ENCODE data around the gene EML1. TPM values are rescaled to one million over a fixed set of nuclear protein-coding genes. Genes with fewer than 3 reads are reported as not detected.

The EML1 gene
- total RNA-seq, 3 donors from 2014 or later = 5.4 to 82.5 (median 8.1) TPM

DNA sequence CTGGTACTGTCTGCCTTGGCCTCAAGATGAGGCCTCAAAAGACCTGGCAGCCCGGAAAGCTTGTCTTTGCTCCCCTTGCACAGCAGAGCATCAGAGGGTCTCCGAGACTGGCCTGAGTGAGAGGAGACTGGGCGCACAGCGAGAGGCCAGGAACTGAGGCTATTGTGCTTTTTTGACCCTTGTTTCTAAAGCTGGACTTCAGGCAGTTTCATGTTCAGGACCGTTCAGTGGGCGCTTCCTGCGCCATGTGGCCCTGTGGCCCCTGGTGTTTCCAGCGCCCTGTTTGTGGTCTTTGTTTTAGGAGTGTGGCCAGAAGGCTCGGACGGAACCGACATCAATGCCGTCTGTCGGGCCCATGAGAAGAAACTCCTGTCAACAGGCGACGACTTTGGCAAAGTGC, 145.7 kb downstream of the EML1 start:
- H3K4me1 ChIP-seq (ENCODE audit: low read depth) = no peaks in the 10 kb centered on the region
- TF ChIP-seq, protein P1, sequence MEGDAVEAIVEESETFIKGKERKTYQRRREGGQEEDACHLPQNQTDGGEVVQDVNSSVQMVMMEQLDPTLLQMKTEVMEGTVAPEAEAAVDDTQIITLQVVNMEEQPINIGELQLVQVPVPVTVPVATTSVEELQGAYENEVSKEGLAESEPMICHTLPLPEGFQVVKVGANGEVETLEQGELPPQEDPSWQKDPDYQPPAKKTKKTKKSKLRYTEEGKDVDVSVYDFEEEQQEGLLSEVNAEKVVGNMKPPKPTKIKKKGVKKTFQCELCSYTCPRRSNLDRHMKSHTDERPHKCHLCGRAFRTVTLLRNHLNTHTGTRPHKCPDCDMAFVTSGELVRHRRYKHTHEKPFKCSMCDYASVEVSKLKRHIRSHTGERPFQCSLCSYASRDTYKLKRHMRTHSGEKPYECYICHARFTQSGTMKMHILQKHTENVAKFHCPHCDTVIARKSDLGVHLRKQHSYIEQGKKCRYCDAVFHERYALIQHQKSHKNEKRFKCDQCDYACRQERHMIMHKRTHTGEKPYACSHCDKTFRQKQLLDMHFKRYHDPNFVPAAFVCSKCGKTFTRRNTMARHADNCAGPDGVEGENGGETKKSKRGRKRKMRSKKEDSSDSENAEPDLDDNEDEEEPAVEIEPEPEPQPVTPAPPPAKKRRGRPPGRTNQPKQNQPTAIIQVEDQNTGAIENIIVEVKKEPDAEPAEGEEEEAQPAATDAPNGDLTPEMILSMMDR (IDR thresholded peaks at IDR 0.05) = no peak
- DNase-seq = no peak
- H3K9me3 ChIP-seq = no peaks in the 10 kb centered on the region
- ATAC-seq = no peak
- no peak overlapping the region for H3K4me3 ChIP-seq
- no peaks in the 10 kb centered on the region for H3K36me3 ChIP-seq (ENCODE audit: low read depth)
- intact Hi-C loops (cut with DNase I, micrococcal nuclease) = no loop called here

DNA sequence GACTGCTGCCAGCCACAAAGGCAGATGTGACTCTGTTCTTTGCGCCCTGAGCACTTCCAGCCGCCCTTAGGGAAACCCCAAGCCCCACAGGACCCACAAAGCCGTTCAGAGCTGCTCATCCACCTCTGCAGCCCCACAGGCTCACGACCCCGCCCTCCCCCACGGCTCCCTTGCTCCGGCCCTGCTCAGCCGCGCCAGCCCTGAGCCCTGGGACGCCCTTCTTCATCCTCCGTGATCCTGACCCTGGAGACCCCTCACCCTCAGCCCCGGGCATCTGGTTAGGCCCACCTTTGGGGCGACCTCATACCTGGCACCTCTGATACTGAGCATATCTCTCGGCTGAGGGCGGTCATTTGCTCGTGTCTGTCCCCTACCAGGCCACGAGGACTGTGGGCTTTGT, 146.2 kb downstream of the EML1 start:
- ATAC-seq (no peak), DNase-seq (no peak)
- no peaks in the 10 kb centered on the region for H3K9me3 ChIP-seq
- TF ChIP-seq, protein P1 (IDR thresholded peaks at IDR 0.05) = no peak
- H3K4me1 ChIP-seq (ENCODE audit: low read depth) = no peaks in the 10 kb centered on the region
- H3K36me3 ChIP-seq (ENCODE audit: low read depth) = no peaks in the 10 kb centered on the region
- intact Hi-C loops (cut with DNase I, micrococcal nuclease) = no loop called here
- H3K4me3 ChIP-seq = no peak overlapping the region

DNA sequence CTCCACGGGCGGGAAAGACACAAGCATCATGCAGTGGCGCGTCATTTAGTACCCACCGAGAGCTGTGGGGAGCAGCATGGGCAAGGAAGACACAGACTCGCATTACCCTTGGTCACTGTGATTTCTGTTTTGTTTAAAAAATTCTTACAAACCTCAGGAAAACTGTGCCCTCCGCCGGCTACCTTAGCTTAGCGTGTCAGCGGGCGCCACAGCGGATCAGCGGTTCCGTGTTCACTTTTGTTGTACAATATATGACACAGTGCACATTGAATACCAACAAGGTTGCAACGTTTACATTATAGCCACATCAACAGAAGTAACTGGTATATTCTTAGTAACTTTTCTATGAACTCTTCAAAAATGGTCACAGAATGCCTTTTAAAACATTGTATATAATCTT, 146.9 kb downstream of the EML1 start:
- DNase-seq (no peak), ATAC-seq (no peak)
- Histone ChIP-seq H3K9me3 (no peaks in the 10 kb centered on the region), H3K36me3 (ENCODE audit: low read depth) (no peaks in the 10 kb centered on the region), H3K4me3 (no peak overlapping the region), H3K4me1 (ENCODE audit: low read depth) (no peaks in the 10 kb centered on the region)
- TF ChIP-seq, protein P1 (IDR thresholded peaks at IDR 0.05) = no peak
- intact Hi-C loops (cut with DNase I, micrococcal nuclease) = no loop called here

DNA sequence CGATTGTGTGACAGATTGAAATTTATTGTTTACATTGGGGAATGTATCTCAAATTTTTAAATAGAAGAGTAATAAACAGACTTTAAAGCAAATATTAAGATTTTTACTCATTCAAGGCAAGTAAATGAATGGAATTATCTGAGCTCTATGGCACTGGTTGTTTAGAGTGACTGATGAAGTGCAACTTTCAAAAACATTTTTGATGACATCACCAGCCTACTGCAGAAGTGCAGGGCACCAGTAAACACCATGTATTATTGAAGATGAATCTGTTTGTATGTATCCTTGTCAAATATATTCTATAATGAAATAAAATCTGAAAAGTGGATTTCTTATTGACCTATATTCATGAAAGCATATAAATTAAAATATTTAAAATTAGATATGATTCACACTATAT, 148.0 kb downstream of the EML1 start:
- Histone ChIP-seq H3K4me1 (ENCODE audit: low read depth) (no peaks in the 10 kb centered on the region), H3K4me3 (no peak overlapping the region), H3K9me3 (no peaks in the 10 kb centered on the region), H3K36me3 (ENCODE audit: low read depth) (no peaks in the 10 kb centered on the region)
- intact Hi-C loops (cut with DNase I, micrococcal nuclease) = no loop called here
- ATAC-seq (no peak), DNase-seq (no peak)
- TF ChIP-seq, protein P1 (IDR thresholded peaks at IDR 0.05) = no peak

DNA sequence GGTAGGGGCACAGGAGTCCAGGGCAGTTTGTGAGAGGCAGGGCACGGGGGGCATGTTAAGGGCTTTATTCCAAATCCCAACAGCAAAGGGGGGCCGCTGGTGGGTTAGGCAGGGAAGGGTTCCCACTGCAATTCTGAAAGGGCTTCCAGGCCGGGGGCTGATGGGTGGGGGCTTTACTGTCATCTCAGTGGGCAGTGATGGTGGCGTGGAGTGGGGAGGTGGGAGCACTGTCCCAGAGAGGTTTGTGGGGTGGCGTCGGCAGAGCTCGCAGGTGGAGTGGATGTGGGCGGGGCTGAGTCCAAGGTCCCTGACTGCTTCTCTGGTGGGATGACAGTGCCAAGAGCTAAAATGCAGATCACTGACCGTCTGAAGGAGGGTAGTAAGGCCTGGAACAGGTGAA, 150.4 kb downstream of the EML1 start:
- TF ChIP-seq, protein P1 (IDR thresholded peaks at IDR 0.05) = no peak
- Histone ChIP-seq H3K36me3 (ENCODE audit: low read depth) (no peaks in the 10 kb centered on the region), H3K9me3 (no peaks in the 10 kb centered on the region), H3K4me3 (no peak overlapping the region), H3K4me1 (ENCODE audit: low read depth) (peaks cover 11% of the 10 kb centered on the region)
- no peak for DNase-seq
- intact Hi-C loops (cut with DNase I, micrococcal nuclease) = no loop called here
- no peak for ATAC-seq

DNA sequence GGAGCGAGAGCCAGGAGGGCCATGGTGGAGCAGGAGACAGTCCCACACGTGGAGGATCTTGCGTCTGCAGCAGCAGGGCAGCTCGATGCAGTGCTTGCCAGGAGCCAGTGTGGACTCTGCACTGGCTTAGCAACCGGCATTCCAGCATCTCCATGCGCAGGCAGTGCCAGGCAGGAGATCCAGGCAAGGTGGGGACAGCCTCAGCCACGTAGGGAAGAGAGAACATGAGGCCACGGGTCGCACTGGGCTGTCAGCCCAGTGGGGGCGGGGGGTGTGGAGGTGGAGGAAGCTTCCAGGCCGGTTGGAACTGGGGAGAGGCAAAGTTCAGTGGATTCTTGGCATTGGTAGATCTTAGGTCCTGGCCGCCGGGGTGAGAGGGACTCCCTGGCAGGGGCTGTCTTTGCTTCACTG, 151.0 kb downstream of the EML1 start:
- no peak overlapping the region for H3K4me3 ChIP-seq
- intact Hi-C loops (cut with DNase I, micrococcal nuclease) = no loop called here
- no peaks in the 10 kb centered on the region for H3K36me3 ChIP-seq (ENCODE audit: low read depth)
- no peaks in the 10 kb centered on the region for H3K9me3 ChIP-seq
- DNase-seq (peak in 2 of 3 donors; percentile 44 to 53), ATAC-seq (peak; percentile 43)
- peaks cover 11% of the 10 kb centered on the region for H3K4me1 ChIP-seq (ENCODE audit: low read depth)
- TF ChIP-seq, protein P1 (IDR thresholded peaks at IDR 0.05) = no peak
